GM10248 (cell line): ENCODE measurements around the gene CFAP90.

Experiments used
- CTCF ChIA-PET: fragments of 300-600 bp; sonication (Branson Sonifier 250); formaldehyde crosslinking; extraction: SDS; loops from one replicate; lab custom pipeline; 2021; ENCODE audit warnings: antibody characterized with exemption; lab: Yijun Ruan, JAX
- POLR2A ChIA-PET: fragments of 350-650 bp; sonication (Branson Sonifier 250); formaldehyde crosslinking; extraction: SDS; loops from one replicate; lab custom pipeline; 2020; ENCODE audit warnings: antibody characterized with exemption; lab: Yijun Ruan, JAX
- DNase-seq: peaks from one replicate; pipeline ENCODE4 v3.0.0; 2012; ENCODE audit errors: extremely low spot score
- TF ChIP-seq, protein P1 (sequence below): IDR thresholded peaks from 2 replicates; pipeline ENCODE4 v1.5.1; 2012; ENCODE audit warnings: mild to moderate bottlenecking, low read depth; ENCODE audit errors: extremely low read depth, missing control alignments, control extremely low read depth

The CFAP90 gene

DNA sequence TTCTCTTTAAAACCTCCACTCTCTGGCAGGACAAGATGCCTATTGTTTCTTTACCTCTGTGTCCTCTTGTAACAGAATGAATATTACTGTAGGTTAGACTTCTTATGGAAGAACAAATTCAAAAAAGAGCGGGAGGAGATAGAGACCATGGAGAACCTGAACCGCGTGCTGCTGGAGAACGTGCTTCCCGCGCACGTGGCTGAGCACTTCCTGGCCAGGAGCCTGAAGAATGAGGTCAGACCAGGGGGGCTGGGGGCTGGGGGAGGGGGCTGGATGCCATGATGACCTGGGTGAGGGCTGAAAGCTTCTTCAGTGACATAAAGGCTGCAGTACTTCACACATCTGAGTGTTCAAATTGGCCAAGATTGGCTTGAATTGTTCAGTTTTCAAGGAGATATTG, 61.4 kb downstream of the CFAP90 start:
- CTCF ChIA-PET, result no interaction called here
- POLR2A ChIA-PET, result no interaction called here
- TF ChIP-seq, protein P1, sequence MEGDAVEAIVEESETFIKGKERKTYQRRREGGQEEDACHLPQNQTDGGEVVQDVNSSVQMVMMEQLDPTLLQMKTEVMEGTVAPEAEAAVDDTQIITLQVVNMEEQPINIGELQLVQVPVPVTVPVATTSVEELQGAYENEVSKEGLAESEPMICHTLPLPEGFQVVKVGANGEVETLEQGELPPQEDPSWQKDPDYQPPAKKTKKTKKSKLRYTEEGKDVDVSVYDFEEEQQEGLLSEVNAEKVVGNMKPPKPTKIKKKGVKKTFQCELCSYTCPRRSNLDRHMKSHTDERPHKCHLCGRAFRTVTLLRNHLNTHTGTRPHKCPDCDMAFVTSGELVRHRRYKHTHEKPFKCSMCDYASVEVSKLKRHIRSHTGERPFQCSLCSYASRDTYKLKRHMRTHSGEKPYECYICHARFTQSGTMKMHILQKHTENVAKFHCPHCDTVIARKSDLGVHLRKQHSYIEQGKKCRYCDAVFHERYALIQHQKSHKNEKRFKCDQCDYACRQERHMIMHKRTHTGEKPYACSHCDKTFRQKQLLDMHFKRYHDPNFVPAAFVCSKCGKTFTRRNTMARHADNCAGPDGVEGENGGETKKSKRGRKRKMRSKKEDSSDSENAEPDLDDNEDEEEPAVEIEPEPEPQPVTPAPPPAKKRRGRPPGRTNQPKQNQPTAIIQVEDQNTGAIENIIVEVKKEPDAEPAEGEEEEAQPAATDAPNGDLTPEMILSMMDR, result no peak
- DNase-seq, result no peak

DNA sequence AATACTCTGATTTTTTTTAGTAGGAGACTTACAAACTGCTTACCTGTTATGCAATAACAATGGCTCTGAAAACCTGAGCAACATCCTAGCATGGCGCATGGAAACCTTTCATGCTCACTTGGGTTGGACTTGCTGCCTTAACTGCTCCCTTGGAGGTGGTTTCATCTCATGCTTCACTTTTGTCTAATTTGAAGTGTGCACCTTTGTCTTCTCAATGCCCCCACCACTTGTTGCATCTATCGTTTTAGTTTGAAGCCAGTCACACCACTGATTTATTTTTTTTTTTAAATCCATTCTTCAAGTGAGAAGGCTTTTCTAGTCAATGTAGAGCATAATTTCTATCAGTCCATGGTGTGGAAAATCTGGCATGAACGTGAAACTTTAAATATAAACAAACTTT, 63.2 kb downstream of the CFAP90 start:
- no peak for DNase-seq
- CTCF ChIA-PET, result no interaction called here
- TF ChIP-seq, protein P1, result no peak
- POLR2A ChIA-PET, result no interaction called here

- POLR2A ChIA-PET, result no interaction called here
- CTCF ChIA-PET, result no interaction called here
Measured at GRCh38 chr5:7784683-7785380, 66.1 kb downstream of the CFAP90 start.

GRCh38 chr5:7781899-7782298, 69.0 kb downstream of the CFAP90 start:
- CTCF ChIA-PET, result interaction anchor here (1.4 to 2.4 kb wide), 2 partner anchors 10 to 27 kb away, joined by 6 to 8 read pairs; no protein-coding TSS in a partner anchor
- POLR2A ChIA-PET, result no interaction called here
- DNase-seq, result no peak
- TF ChIP-seq, protein P1, result no peak

More at GRCh38 chr5:7784683-7785380, 66.1 kb downstream of the CFAP90 start:
- no peak for DNase-seq
- TF ChIP-seq, protein P1, result no peak
